ENCODE results near the gene POLR2H.

DNA sequence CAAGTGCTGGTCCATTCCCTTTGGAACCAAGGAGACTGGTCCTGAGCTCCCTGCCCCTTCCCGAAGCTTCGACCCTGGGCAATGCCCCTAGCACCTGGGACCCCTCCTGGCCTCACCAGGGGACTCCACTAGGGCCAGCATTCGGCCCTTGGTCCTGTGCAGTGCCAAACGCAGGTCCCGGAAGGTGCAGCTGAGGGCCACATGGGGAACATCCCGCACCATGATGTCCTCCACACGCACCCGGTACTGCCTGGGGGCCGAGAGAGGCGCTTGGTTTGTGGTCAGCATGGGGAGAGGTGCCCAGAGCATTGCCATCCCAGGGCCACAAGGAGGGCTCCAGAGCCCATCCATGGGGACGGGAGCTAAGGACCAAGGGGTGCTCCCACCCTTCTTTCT lies 8.0 kb upstream of the POLR2H start:
- no peak for TF ChIP-seq EZH2 (IDR thresholded peaks at IDR 0.05; ENCODE audit: borderline replicate concordance, low read depth, low read length, severe bottlenecking)
- TF ChIP-seq, protein P1, sequence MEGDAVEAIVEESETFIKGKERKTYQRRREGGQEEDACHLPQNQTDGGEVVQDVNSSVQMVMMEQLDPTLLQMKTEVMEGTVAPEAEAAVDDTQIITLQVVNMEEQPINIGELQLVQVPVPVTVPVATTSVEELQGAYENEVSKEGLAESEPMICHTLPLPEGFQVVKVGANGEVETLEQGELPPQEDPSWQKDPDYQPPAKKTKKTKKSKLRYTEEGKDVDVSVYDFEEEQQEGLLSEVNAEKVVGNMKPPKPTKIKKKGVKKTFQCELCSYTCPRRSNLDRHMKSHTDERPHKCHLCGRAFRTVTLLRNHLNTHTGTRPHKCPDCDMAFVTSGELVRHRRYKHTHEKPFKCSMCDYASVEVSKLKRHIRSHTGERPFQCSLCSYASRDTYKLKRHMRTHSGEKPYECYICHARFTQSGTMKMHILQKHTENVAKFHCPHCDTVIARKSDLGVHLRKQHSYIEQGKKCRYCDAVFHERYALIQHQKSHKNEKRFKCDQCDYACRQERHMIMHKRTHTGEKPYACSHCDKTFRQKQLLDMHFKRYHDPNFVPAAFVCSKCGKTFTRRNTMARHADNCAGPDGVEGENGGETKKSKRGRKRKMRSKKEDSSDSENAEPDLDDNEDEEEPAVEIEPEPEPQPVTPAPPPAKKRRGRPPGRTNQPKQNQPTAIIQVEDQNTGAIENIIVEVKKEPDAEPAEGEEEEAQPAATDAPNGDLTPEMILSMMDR (IDR thresholded peaks at IDR 0.05; ENCODE audit: borderline replicate concordance, extremely low read depth, low read length, poor library complexity, severe bottlenecking) = no peak

All from DND-41 (cell line).